HEK293 (cell line): ENCODE measurements around the gene TINAGL1.

Source experiments
- CTCF ChIA-PET: fragments of 350-600 bp; formaldehyde crosslinking; extraction: SDS; loops from one replicate; lab custom pipeline; 2021; ENCODE audit warnings: antibody characterized with exemption; lab: Yijun Ruan, JAX
- POLR2A ChIA-PET: fragments of 300-600 bp; formaldehyde crosslinking; extraction: SDS; loops from one replicate; lab custom pipeline; 2020; ENCODE audit warnings: antibody characterized with exemption, inconsistent platforms; lab: Yijun Ruan, JAX
- H3K27ac ChIP-seq: fragments of 200-500 bp; sonication (Bioruptor generic); 2 replicates; pipeline ENCODE4 v1.5.1; 2014; ENCODE audit warnings: low read depth, low read length, control low read depth, inconsistent platforms; ENCODE audit errors: extremely low read depth
- H3K36me3 ChIP-seq, 2 experiments: fragments of 200-500 bp in 1 of 2; sonication (Bioruptor generic) in 1 of 2; 1 replicate in 1 of 2; 2 replicates in 1 of 2; pipeline ENCODE4 v1.5.1; 2014 to 2017; ENCODE audit warnings: inconsistent platforms in 2 of 2, low read length in 2 of 2; ENCODE audit not compliant: control insufficient read depth in 2 of 2, insufficient read depth in 1 of 2
- H3K4me1 ChIP-seq: fragments of 200-500 bp; sonication (Bioruptor generic); 2 replicates; pipeline ENCODE4 v1.5.1; 2014; ENCODE audit warnings: mild to moderate bottlenecking, low read length, inconsistent platforms; ENCODE audit not compliant: control insufficient read depth, insufficient read depth
- H3K4me3 ChIP-seq: 2 replicates; pipeline ENCODE4 v1.5.1; 2011; ENCODE audit warnings: low read depth, mild to moderate bottlenecking, control low read depth, low read length, moderate library complexity
- H3K9me3 ChIP-seq: fragments of 200-500 bp; sonication (Bioruptor generic); 2 replicates; pipeline ENCODE4 v1.5.1; 2014; ENCODE audit warnings: low read depth, low read length, inconsistent platforms; ENCODE audit not compliant: control insufficient read depth, insufficient read depth
- GLIS2 ChIP-seq: fragments of 450-650 bp; formaldehyde crosslinking; IDR thresholded peaks from 2 replicates; pipeline ENCODE4 v1.5.1; 2016; ENCODE audit warnings: missing biosample characterization, missing genetic modification characterization
- HIC1 ChIP-seq: fragments of 450-650 bp; formaldehyde crosslinking; IDR thresholded peaks from 2 replicates; pipeline ENCODE4 v1.5.1; 2016; ENCODE audit warnings: missing biosample characterization, missing genetic modification characterization
- KLF8 ChIP-seq: fragments of 450-650 bp; formaldehyde crosslinking; IDR thresholded peaks from 2 replicates; pipeline ENCODE4 v1.5.1; 2016; ENCODE audit warnings: missing biosample characterization, missing genetic modification characterization
- RBAK ChIP-seq: fragments of 450-650 bp; formaldehyde crosslinking; IDR thresholded peaks from 2 replicates; pipeline ENCODE4 v1.5.1; 2016; ENCODE audit warnings: missing biosample characterization, missing genetic modification characterization
- ZBTB6 ChIP-seq: fragments of 450-650 bp; formaldehyde crosslinking; IDR thresholded peaks from 2 replicates; pipeline ENCODE4 v1.5.1; 2017; ENCODE audit warnings: missing biosample characterization, missing genetic modification characterization
- ZNF10 ChIP-seq: fragments of 450-650 bp; formaldehyde crosslinking; IDR thresholded peaks from 2 replicates; pipeline ENCODE4 v1.5.1; 2017; ENCODE audit warnings: missing biosample characterization, missing genetic modification characterization
- ZNF132 ChIP-seq: fragments of 450-650 bp; formaldehyde crosslinking; IDR thresholded peaks from 2 replicates; pipeline ENCODE4 v1.5.1; 2017; ENCODE audit warnings: missing biosample characterization, missing genetic modification characterization, borderline replicate concordance
- ZNF146 ChIP-seq: fragments of 450-650 bp; formaldehyde crosslinking; IDR thresholded peaks from 2 replicates; pipeline ENCODE4 v1.5.1; 2016; ENCODE audit warnings: missing biosample characterization, missing genetic modification characterization
- ZNF184 ChIP-seq: fragments of 450-650 bp; IDR thresholded peaks from 2 replicates; pipeline ENCODE4 v1.5.1; 2018; ENCODE audit warnings: missing biosample characterization, mild to moderate bottlenecking, missing genetic modification characterization
- ZNF202 ChIP-seq: fragments of 450-650 bp; formaldehyde crosslinking; IDR thresholded peaks from 2 replicates; pipeline ENCODE4 v1.5.1; 2016; ENCODE audit warnings: missing biosample characterization, missing genetic modification characterization, borderline replicate concordance
- ZNF426 ChIP-seq: fragments of 450-650 bp; formaldehyde crosslinking; IDR thresholded peaks from 2 replicates; pipeline ENCODE4 v1.5.1; 2017; ENCODE audit warnings: missing biosample characterization, missing genetic modification characterization, mild to moderate bottlenecking, inconsistent platforms, moderate library complexity
- ZNF518A ChIP-seq: fragments of 450-650 bp; formaldehyde crosslinking; conservative IDR thresholded peaks from 2 replicates; pipeline ENCODE4 v1.5.1; 2016; ENCODE audit warnings: low read depth, missing biosample characterization, missing genetic modification characterization
- TF ChIP-seq, protein P1 (sequence below): fragments of 450-650 bp; formaldehyde crosslinking; IDR thresholded peaks from 2 replicates; pipeline ENCODE4 v1.5.1; 2016; ENCODE audit warnings: missing biosample characterization, missing genetic modification characterization, low read depth
- TF ChIP-seq, protein P2 (sequence below): fragments of 450-650 bp; formaldehyde crosslinking; IDR thresholded peaks from 2 replicates; pipeline ENCODE4 v1.5.1; 2016; ENCODE audit warnings: missing biosample characterization, missing genetic modification characterization, borderline replicate concordance
- TF ChIP-seq, protein P3 (sequence below): fragments of 450-650 bp; formaldehyde crosslinking; IDR thresholded peaks from 2 replicates; pipeline ENCODE4 v1.5.1; 2016; ENCODE audit warnings: missing biosample characterization, missing genetic modification characterization

Gene TINAGL1

GRCh38 chr1:31539329-31539728 lies 37.0 kb upstream of the TINAGL1 start (continued):
- TF ChIP-seq ZNF146 = no peak
- no peak for TF ChIP-seq RBAK (tag by site-specific recombination)
- TF ChIP-seq ZNF202 (tag by site-specific recombination) = no peak
- TF ChIP-seq ZNF426 (tag by site-specific recombination) = no peak
- no peak for TF ChIP-seq ZBTB6 (tag by site-specific recombination)
- TF ChIP-seq, all 188 proteins: peak for 0

DNA sequence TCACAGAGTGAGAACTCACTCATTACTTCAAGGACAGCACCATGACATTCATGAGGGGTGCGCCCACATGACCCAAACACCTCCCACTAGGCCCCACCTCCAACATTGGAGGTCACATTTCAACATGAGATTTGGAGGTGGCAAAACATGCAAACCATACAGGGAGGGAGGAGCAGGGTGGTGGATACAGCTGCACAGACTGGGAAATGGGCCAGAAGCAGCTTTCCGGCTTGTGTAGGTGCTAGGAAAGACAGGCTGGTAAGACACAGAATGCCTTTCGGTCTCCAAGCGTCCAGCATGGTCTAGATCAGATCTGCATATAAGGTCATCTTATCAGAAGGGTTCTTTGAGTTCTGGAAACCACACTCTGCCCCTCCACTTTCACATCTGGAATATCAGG lies 35.1 kb upstream of the TINAGL1 start:
- no peak overlapping the region for H3K27ac ChIP-seq
- H3K36me3 ChIP-seq = no peaks in the 10 kb centered on the region
- no peak overlapping the region for H3K4me3 ChIP-seq
- ChIA-PET POLR2A (no interaction called here), CTCF (no interaction called here)
- no peaks in the 10 kb centered on the region for H3K9me3 ChIP-seq
- no peaks in the 10 kb centered on the region for H3K4me1 ChIP-seq
- TF ChIP-seq, protein P1, sequence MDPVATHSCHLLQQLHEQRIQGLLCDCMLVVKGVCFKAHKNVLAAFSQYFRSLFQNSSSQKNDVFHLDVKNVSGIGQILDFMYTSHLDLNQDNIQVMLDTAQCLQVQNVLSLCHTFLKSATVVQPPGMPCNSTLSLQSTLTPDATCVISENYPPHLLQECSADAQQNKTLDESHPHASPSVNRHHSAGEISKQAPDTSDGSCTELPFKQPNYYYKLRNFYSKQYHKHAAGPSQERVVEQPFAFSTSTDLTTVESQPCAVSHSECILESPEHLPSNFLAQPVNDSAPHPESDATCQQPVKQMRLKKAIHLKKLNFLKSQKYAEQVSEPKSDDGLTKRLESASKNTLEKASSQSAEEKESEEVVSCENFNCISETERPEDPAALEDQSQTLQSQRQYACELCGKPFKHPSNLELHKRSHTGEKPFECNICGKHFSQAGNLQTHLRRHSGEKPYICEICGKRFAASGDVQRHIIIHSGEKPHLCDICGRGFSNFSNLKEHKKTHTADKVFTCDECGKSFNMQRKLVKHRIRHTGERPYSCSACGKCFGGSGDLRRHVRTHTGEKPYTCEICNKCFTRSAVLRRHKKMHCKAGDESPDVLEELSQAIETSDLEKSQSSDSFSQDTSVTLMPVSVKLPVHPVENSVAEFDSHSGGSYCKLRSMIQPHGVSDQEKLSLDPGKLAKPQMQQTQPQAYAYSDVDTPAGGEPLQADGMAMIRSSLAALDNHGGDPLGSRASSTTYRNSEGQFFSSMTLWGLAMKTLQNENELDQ (tag by site-specific recombination) = no peak
- no peak for TF ChIP-seq GLIS2 (tag by site-specific recombination)
- no peak for TF ChIP-seq ZNF10 (tag by site-specific recombination)
- TF ChIP-seq KLF8 (tag by site-specific recombination) = no peak
- TF ChIP-seq, protein P2, sequence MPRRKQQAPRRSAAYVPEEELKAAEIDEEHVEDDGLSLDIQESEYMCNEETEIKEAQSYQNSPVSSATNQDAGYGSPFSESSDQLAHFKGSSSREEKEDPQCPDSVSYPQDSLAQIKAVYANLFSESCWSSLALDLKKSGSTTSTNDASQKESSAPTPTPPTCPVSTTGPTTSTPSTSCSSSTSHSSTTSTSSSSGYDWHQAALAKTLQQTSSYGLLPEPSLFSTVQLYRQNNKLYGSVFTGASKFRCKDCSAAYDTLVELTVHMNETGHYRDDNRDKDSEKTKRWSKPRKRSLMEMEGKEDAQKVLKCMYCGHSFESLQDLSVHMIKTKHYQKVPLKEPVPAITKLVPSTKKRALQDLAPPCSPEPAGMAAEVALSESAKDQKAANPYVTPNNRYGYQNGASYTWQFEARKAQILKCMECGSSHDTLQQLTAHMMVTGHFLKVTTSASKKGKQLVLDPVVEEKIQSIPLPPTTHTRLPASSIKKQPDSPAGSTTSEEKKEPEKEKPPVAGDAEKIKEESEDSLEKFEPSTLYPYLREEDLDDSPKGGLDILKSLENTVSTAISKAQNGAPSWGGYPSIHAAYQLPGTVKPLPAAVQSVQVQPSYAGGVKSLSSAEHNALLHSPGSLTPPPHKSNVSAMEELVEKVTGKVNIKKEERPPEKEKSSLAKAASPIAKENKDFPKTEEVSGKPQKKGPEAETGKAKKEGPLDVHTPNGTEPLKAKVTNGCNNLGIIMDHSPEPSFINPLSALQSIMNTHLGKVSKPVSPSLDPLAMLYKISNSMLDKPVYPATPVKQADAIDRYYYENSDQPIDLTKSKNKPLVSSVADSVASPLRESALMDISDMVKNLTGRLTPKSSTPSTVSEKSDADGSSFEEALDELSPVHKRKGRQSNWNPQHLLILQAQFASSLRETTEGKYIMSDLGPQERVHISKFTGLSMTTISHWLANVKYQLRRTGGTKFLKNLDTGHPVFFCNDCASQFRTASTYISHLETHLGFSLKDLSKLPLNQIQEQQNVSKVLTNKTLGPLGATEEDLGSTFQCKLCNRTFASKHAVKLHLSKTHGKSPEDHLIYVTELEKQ = no peak
- TF ChIP-seq, protein P3, sequence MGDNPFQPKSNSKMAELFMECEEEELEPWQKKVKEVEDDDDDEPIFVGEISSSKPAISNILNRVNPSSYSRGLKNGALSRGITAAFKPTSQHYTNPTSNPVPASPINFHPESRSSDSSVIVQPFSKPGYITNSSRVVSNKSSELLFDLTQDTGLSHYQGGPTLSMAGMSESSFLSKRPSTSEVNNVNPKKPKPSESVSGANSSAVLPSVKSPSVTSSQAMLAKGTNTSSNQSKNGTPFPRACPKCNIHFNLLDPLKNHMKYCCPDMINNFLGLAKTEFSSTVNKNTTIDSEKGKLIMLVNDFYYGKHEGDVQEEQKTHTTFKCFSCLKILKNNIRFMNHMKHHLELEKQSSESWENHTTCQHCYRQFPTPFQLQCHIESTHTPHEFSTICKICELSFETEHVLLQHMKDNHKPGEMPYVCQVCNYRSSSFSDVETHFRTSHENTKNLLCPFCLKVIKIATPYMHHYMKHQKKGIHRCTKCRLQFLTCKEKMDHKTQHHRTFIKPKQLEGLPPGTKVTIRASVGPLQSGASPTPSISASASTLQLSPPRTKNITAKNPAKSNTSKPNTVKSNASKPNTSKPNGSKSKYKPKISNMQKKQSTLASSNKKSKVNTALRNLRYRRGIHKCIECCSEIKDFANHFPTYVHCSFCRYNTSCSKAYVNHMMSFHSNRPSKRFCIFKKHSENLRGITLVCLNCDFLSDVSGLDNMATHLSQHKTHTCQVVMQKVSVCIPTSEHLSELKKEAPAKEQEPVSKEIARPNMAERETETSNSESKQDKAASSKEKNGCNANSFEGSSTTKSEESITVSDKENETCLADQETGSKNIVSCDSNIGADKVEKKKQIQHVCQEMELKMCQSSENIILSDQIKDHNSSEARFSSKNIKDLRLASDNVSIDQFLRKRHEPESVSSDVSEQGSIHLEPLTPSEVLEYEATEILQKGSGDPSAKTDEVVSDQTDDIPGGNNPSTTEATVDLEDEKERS (tag by site-specific recombination) = no peak
- no peak for TF ChIP-seq HIC1 (tag by site-specific recombination)
- TF ChIP-seq ZNF184 = no peak
- TF ChIP-seq ZNF132 (tag by site-specific recombination) = no peak
- TF ChIP-seq ZNF518A (tag by site-specific recombination) = no peak
